GM21367 (cell line): Measurements from ENCODE around the gene ADTRP.

ENCODE experiments used
- ATAC-seq: cut with Tn5 transposase; IDR thresholded peaks from one replicate; pipeline ENCODE4 v1.9.1; 2021; ENCODE audit not compliant: unreplicated experiment

The ADTRP gene

DNA sequence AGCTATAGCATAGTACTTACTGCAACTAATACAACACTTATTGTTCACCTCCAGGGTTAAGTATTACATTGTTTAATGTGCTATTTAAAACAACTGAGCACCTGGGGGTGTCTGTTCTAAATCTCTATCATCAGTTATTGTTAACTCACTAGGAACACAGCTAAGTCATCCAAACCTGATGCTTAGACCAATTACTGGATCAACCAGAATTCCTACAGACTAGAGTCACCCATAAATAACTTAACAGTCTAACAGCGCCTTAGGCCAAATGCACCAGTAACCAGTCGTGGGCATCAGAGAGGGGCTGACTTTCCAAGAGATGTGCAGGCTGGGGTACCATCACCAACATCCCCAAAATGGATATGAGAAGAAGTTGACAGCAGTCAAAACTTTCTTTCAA, 110.7 kb downstream of the ADTRP start:
- ATAC-seq: no peak

DNA sequence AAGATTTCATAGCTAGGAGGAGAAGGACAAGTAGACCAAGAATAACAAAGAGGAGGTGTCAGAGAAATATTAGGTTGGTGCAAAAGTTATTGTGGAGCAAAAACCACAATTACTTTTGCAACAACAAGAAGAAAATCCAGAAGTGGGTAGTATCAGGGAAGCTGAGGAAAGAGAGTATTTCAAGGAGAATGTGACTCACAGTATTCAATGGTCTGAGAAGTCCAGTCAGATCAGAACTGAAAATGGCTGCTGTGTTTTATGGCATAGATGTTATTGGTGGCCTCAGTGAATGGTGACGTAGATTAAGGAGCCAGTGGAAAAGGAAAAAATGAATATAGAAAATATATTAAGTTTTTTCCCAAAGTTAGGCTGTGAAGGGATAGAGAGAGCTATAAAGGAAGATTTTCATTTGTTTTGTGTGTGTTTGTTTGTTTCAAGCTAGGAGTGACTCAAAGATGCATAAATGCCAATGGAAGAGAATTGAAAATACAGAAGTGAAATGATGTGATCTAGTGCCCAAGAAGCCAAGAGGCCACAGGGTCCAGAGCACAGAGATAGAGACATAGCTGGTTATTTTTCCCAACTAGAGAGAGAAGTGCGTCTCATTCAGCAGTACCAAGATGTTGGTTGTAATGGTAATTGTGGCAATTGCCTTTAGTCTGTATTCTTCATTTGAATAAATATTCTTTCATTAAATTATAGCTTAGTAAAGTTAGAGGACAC, 112.8 kb downstream of the ADTRP start:
- ATAC-seq: no peak
